ENCODE measurements around the gene MBNL1. TPM values are rescaled to one million over a fixed set of nuclear protein-coding genes. Genes with fewer than 3 reads are reported as not detected.

Gene MBNL1
- total and polyA plus RNA-seq, 8 donors = 15.2 to 73.2 (median 40.2) TPM

GRCh38 chr3:152267831-152268554, 736 bp upstream of the MBNL1 start:
- ATAC-seq = no peak
- Histone ChIP-seq H3K9me3 (no peaks in the 10 kb centered on the region), H3K27ac (peak overlapping the region; percentile 97 to 99 (median 98)), H3K4me1 (peaks cover 10 to 39% (median 38%) of the 10 kb centered on the region in 3 donors), H3K36me3 (no peaks in the 10 kb centered on the region), H3K27me3 (no peaks in the 10 kb centered on the region), H3K4me3 (peak overlapping the region; percentile 66 to 85 (median 72))
- WGBS, 2 donors = 5 to 8% methylated on average over 16 of the region's 16 CpGs
- no peak for DNase-seq
- intact Hi-C loops (cut with DNase I) = no loop called here
- FAIRE-seq = no peak
- TF ChIP-seq CTCF (IDR thresholded peaks at IDR 0.05) = no peak

GRCh38 chr3:152269056-152269830, 514 bp downstream of the MBNL1 start:
- peak; percentile 54 for FAIRE-seq
- intact Hi-C loops (cut with DNase I) = no loop called here
- TF ChIP-seq CTCF (IDR thresholded peaks at IDR 0.05) = no peak

GRCh38 chr3:152269831-152270734, 1.4 kb downstream of the MBNL1 start:
- FAIRE-seq (no peak), DNase-seq (peak in 4 of 6 donors; percentile 28 to 37 (median 30)), ATAC-seq (peak; percentile 61 to 68 (median 64))
- 0 to 1% methylated on average over 16 of the region's 16 CpGs for WGBS, 2 donors
- no peaks in the 10 kb centered on the region for H3K27me3 ChIP-seq
- peaks cover 10 to 50% (median 44%) of the 10 kb centered on the region in 3 donors for H3K4me1 ChIP-seq
- no peak for TF ChIP-seq CTCF (IDR thresholded peaks at IDR 0.05)
- peak overlapping the region; percentile 97 to 99 (median 98) for H3K27ac ChIP-seq
- H3K36me3 ChIP-seq = no peaks in the 10 kb centered on the region
- no peaks in the 10 kb centered on the region for H3K9me3 ChIP-seq
- intact Hi-C loops (cut with DNase I) = no loop called here
- peak overlapping the region; percentile 66 to 85 (median 72) for H3K4me3 ChIP-seq

More at GRCh38 chr3:152269056-152269830, 514 bp downstream of the MBNL1 start:
- Histone ChIP-seq H3K27me3 (no peaks in the 10 kb centered on the region), H3K4me1 (peaks cover 10 to 44% (median 44%) of the 10 kb centered on the region in 3 donors), H3K9me3 (no peaks in the 10 kb centered on the region), H3K36me3 (no peaks in the 10 kb centered on the region), H3K4me3 (peak overlapping the region; percentile 66 to 85 (median 72)), H3K27ac (peak overlapping the region; percentile 97 to 99 (median 98))
- ATAC-seq (peak; percentile 72 to 80 (median 76)), DNase-seq (peak; percentile 61 to 86 (median 74))
- WGBS, 2 donors = 0% methylated on average over 52 to 56 of the region's 56 CpGs

GRCh38 chr3:152270937-152271336, 2.2 kb downstream of the MBNL1 start:
- DNase-seq (no peak), ATAC-seq (no peak), FAIRE-seq (no peak)
- Histone ChIP-seq H3K4me3 (peak overlapping the region; percentile 66 to 85 (median 72)), H3K36me3 (no peaks in the 10 kb centered on the region), H3K27ac (peak overlapping the region in 2 of 4 donors; percentile 98 to 99), H3K4me1 (peaks cover 10 to 47% (median 44%) of the 10 kb centered on the region in 3 donors), H3K9me3 (no peaks in the 10 kb centered on the region), H3K27me3 (no peaks in the 10 kb centered on the region)
- no peak for TF ChIP-seq CTCF (IDR thresholded peaks at IDR 0.05)
- 46 to 49% methylated on average over 1 of the region's 1 CpG for WGBS, 2 donors
- intact Hi-C loops (cut with DNase I) = no loop called here
